ENCODE data around the gene TTC39B. TPM values are rescaled to one million over a fixed set of nuclear protein-coding genes. Genes with fewer than 3 reads are reported as not detected.

TTC39B gene
- total RNA-seq, 2 experiments from 2014 or later, result 25.5 to 27.0 TPM

- ChIA-PET CTCF (interaction anchor here (0.5 to 0.6 kb wide), 2 partner anchors 19 to 575 kb away, joined by 3 to 4 read pairs; no protein-coding TSS in a partner anchor), POLR2A (no interaction called here)
- peaks cover 12% of the 10 kb centered on the region for H3K36me3 Mint-ChIP-seq (ENCODE audit: low read depth)
- no peak for DNase-seq
- peaks cover 2% of the 10 kb centered on the region for H3K4me1 Mint-ChIP-seq
- H3K27me3 Mint-ChIP-seq, result no peaks in the 10 kb centered on the region
- H3K4me3 Mint-ChIP-seq, result no peak overlapping the region
- no peaks in the 10 kb centered on the region for H3K9me3 Mint-ChIP-seq
- H3K27ac Mint-ChIP-seq, result no peak overlapping the region
Measured at GRCh38 chr9:15163931-15164330, 143.1 kb downstream of the TTC39B start.

GRCh38 chr9:15161753-15162152 lies 145.3 kb downstream of the TTC39B start:
- Mint-ChIP-seq H3K27ac (no peak overlapping the region), H3K36me3 (ENCODE audit: low read depth) (peaks cover 7% of the 10 kb centered on the region)
- POLR2A ChIA-PET, result no interaction called here

GRCh38 chr9:15160673-15161072 lies 146.3 kb downstream of the TTC39B start:
- peaks cover 2% of the 10 kb centered on the region for H3K4me1 Mint-ChIP-seq
- no peaks in the 10 kb centered on the region for H3K9me3 Mint-ChIP-seq
- ChIA-PET POLR2A (no interaction called here), CTCF (interaction anchor here (1.2 kb wide), 1 partner anchor 26 kb away, joined by 3 read pairs; no protein-coding TSS in a partner anchor)
- DNase-seq, result no peak
- H3K36me3 Mint-ChIP-seq (ENCODE audit: low read depth), result peaks cover 4% of the 10 kb centered on the region
- peaks cover 4% of the 10 kb centered on the region for H3K27me3 Mint-ChIP-seq
- no peak overlapping the region for H3K4me3 Mint-ChIP-seq
- no peak overlapping the region for H3K27ac Mint-ChIP-seq

More at GRCh38 chr9:15161753-15162152, 145.3 kb downstream of the TTC39B start:
- Mint-ChIP-seq H3K27me3 (no peaks in the 10 kb centered on the region), H3K4me1 (peaks cover 2% of the 10 kb centered on the region), H3K4me3 (no peak overlapping the region), H3K9me3 (no peaks in the 10 kb centered on the region)
- CTCF ChIA-PET, result interaction anchor here (1.2 kb wide), 2 partner anchors 11 to 27 kb away, joined by 3 read pairs; no protein-coding TSS in a partner anchor
- DNase-seq, result no peak

GRCh38 chr9:15158064-15158463 lies 149.0 kb downstream of the TTC39B start:
- H3K36me3 Mint-ChIP-seq (ENCODE audit: low read depth), result no peaks in the 10 kb centered on the region
- POLR2A ChIA-PET, result no interaction called here
- CTCF ChIA-PET, result no interaction called here
- no peak overlapping the region for H3K27ac Mint-ChIP-seq
- H3K27me3 Mint-ChIP-seq, result peaks cover 12% of the 10 kb centered on the region
- DNase-seq, result no peak
- no peaks in the 10 kb centered on the region for H3K4me1 Mint-ChIP-seq
- no peak overlapping the region for H3K4me3 Mint-ChIP-seq
- no peaks in the 10 kb centered on the region for H3K9me3 Mint-ChIP-seq

GRCh38 chr9:15157381-15157780 lies 149.6 kb downstream of the TTC39B start:
- CTCF ChIA-PET, result interaction anchor here (1.2 kb wide), 1 partner anchor 16 kb away, joined by 3 read pairs; no protein-coding TSS in a partner anchor

GRCh38 chr9:15156241-15156640 lies 150.8 kb downstream of the TTC39B start:
- H3K27ac Mint-ChIP-seq, result no peak overlapping the region
- CTCF ChIA-PET, result no interaction called here
- no peak for DNase-seq
- peaks cover 14% of the 10 kb centered on the region for H3K27me3 Mint-ChIP-seq
- POLR2A ChIA-PET, result no interaction called here
- H3K4me1 Mint-ChIP-seq, result no peaks in the 10 kb centered on the region
- H3K4me3 Mint-ChIP-seq, result no peak overlapping the region
- no peaks in the 10 kb centered on the region for H3K36me3 Mint-ChIP-seq (ENCODE audit: low read depth)
- no peaks in the 10 kb centered on the region for H3K9me3 Mint-ChIP-seq

More at GRCh38 chr9:15157381-15157780, 149.6 kb downstream of the TTC39B start:
- H3K9me3 Mint-ChIP-seq, result no peaks in the 10 kb centered on the region
- H3K36me3 Mint-ChIP-seq (ENCODE audit: low read depth), result no peaks in the 10 kb centered on the region
- no peaks in the 10 kb centered on the region for H3K4me1 Mint-ChIP-seq
- no peak overlapping the region for H3K27ac Mint-ChIP-seq
- POLR2A ChIA-PET, result no interaction called here
- DNase-seq, result no peak
- H3K4me3 Mint-ChIP-seq, result no peak overlapping the region
- peaks cover 14% of the 10 kb centered on the region for H3K27me3 Mint-ChIP-seq

GRCh38 chr9:15155826-15156225 lies 151.2 kb downstream of the TTC39B start:
- CTCF ChIA-PET, result no interaction called here
- no peaks in the 10 kb centered on the region for H3K9me3 Mint-ChIP-seq
- no peak overlapping the region for H3K27ac Mint-ChIP-seq
- no peak overlapping the region for H3K4me3 Mint-ChIP-seq
- peaks cover 14% of the 10 kb centered on the region for H3K27me3 Mint-ChIP-seq
- no peak for DNase-seq
- POLR2A ChIA-PET, result no interaction called here
- H3K36me3 Mint-ChIP-seq (ENCODE audit: low read depth), result no peaks in the 10 kb centered on the region
- no peaks in the 10 kb centered on the region for H3K4me1 Mint-ChIP-seq

- no peak overlapping the region for H3K27ac Mint-ChIP-seq
- CTCF ChIA-PET, result no interaction called here
- no peaks in the 10 kb centered on the region for H3K4me1 Mint-ChIP-seq
- DNase-seq, result no peak
- no peaks in the 10 kb centered on the region for H3K9me3 Mint-ChIP-seq
- no peak overlapping the region for H3K4me3 Mint-ChIP-seq
- no peaks in the 10 kb centered on the region for H3K36me3 Mint-ChIP-seq (ENCODE audit: low read depth)
- peaks cover 14% of the 10 kb centered on the region for H3K27me3 Mint-ChIP-seq
- POLR2A ChIA-PET, result no interaction called here
Measured at GRCh38 chr9:15155323-15155722, 151.7 kb downstream of the TTC39B start.

- H3K9me3 Mint-ChIP-seq, result no peaks in the 10 kb centered on the region
Measured at GRCh38 chr9:15154677-15155076, 152.3 kb downstream of the TTC39B start.

GRCh38 chr9:15153961-15154360 lies 153.1 kb downstream of the TTC39B start:
- no peak overlapping the region for H3K27ac Mint-ChIP-seq
- CTCF ChIA-PET, result interaction anchor here (0.7 kb wide), 1 partner anchor 236 kb away, joined by 3 read pairs; no protein-coding TSS in a partner anchor

More at GRCh38 chr9:15154677-15155076, 152.3 kb downstream of the TTC39B start:
- no peak overlapping the region for H3K27ac Mint-ChIP-seq
- POLR2A ChIA-PET, result no interaction called here
- H3K4me3 Mint-ChIP-seq, result no peak overlapping the region
- no peaks in the 10 kb centered on the region for H3K4me1 Mint-ChIP-seq
- CTCF ChIA-PET, result no interaction called here
- H3K36me3 Mint-ChIP-seq (ENCODE audit: low read depth), result no peaks in the 10 kb centered on the region
- DNase-seq, result no peak
- H3K27me3 Mint-ChIP-seq, result peaks cover 14% of the 10 kb centered on the region

GRCh38 chr9:15150939-15151338 lies 156.1 kb downstream of the TTC39B start:
- peaks cover 10% of the 10 kb centered on the region for H3K27me3 Mint-ChIP-seq
- no peaks in the 10 kb centered on the region for H3K36me3 Mint-ChIP-seq (ENCODE audit: low read depth)
- ChIA-PET CTCF (interaction anchor here (1.6 kb wide), 1 partner anchor 12 kb away, joined by 3 read pairs; no protein-coding TSS in a partner anchor), POLR2A (no interaction called here)
- no peak for DNase-seq
- H3K4me3 Mint-ChIP-seq, result no peak overlapping the region
- H3K4me1 Mint-ChIP-seq, result no peaks in the 10 kb centered on the region
- H3K9me3 Mint-ChIP-seq, result no peaks in the 10 kb centered on the region
- no peak overlapping the region for H3K27ac Mint-ChIP-seq

More at GRCh38 chr9:15153961-15154360, 153.1 kb downstream of the TTC39B start:
- POLR2A ChIA-PET, result no interaction called here
- Mint-ChIP-seq H3K27me3 (peaks cover 14% of the 10 kb centered on the region), H3K4me3 (no peak overlapping the region), H3K9me3 (no peaks in the 10 kb centered on the region), H3K4me1 (no peaks in the 10 kb centered on the region), H3K36me3 (ENCODE audit: low read depth) (no peaks in the 10 kb centered on the region)
- DNase-seq, result no peak

GRCh38 chr9:15149450-15149849 lies 157.6 kb downstream of the TTC39B start:
- CTCF ChIA-PET, result interaction anchor here (0.7 kb wide), 1 partner anchor 8 kb away, joined by 3 read pairs; no protein-coding TSS in a partner anchor
- POLR2A ChIA-PET, result no interaction called here
- H3K4me3 Mint-ChIP-seq, result no peak overlapping the region
- no peak for DNase-seq
- H3K27me3 Mint-ChIP-seq, result peaks cover 7% of the 10 kb centered on the region
- no peaks in the 10 kb centered on the region for H3K4me1 Mint-ChIP-seq
- H3K9me3 Mint-ChIP-seq, result no peaks in the 10 kb centered on the region
- no peak overlapping the region for H3K27ac Mint-ChIP-seq
- H3K36me3 Mint-ChIP-seq (ENCODE audit: low read depth), result no peaks in the 10 kb centered on the region

GRCh38 chr9:15146268-15146700 lies 160.7 kb downstream of the TTC39B start:
- H3K4me1 Mint-ChIP-seq, result peaks cover 12% of the 10 kb centered on the region
- H3K36me3 Mint-ChIP-seq (ENCODE audit: low read depth), result no peaks in the 10 kb centered on the region
- H3K4me3 Mint-ChIP-seq, result no peak overlapping the region
- peaks cover 4% of the 10 kb centered on the region for H3K27me3 Mint-ChIP-seq
- ChIA-PET POLR2A (interaction anchor here (0.7 kb wide), 1 partner anchor 43 kb away, joined by 4 read pairs; no protein-coding TSS in a partner anchor), CTCF (no interaction called here)
- no peak overlapping the region for H3K27ac Mint-ChIP-seq
- no peaks in the 10 kb centered on the region for H3K9me3 Mint-ChIP-seq
- DNase-seq, result no peak

GRCh38 chr9:15144622-15145061 lies 162.4 kb downstream of the TTC39B start:
- Mint-ChIP-seq H3K4me1 (peaks cover 12% of the 10 kb centered on the region), H3K9me3 (no peaks in the 10 kb centered on the region), H3K4me3 (no peak overlapping the region), H3K36me3 (ENCODE audit: low read depth) (no peaks in the 10 kb centered on the region), H3K27me3 (peaks cover 4% of the 10 kb centered on the region), H3K27ac (no peak overlapping the region)
- ChIA-PET CTCF (no interaction called here), POLR2A (no interaction called here)
- no peak for DNase-seq
